CD4-positive, alpha-beta T cell treated with Interleukin-17A for 4 hours (primary cell): ENCODE data around the gene ADAMTS12.

Experiments used
- DNase-seq: peaks from one replicate; pipeline ENCODE4 v3.0.0-alpha.2; 2020; ENCODE audit warnings: mixed read lengths

ADAMTS12 gene

GRCh38 chr5:33901156-33901555 lies 9.4 kb upstream of the ADAMTS12 start:
- no peak for DNase-seq

- no peak for DNase-seq
Observed at GRCh38 chr5:33894566-33894965, 2.8 kb upstream of the ADAMTS12 start.

GRCh38 chr5:33892620-33893137 lies 889 bp upstream of the ADAMTS12 start:
- no peak for DNase-seq

GRCh38 chr5:33891446-33891787 lies 373 bp downstream of the ADAMTS12 start:
- no peak for DNase-seq

GRCh38 chr5:33890131-33891032 lies 1.4 kb downstream of the ADAMTS12 start:
- DNase-seq = no peak

GRCh38 chr5:33888587-33888986 lies 3.2 kb downstream of the ADAMTS12 start:
- DNase-seq = no peak

GRCh38 chr5:33887268-33887667 lies 4.5 kb downstream of the ADAMTS12 start:
- DNase-seq = no peak

GRCh38 chr5:33886283-33886682 lies 5.5 kb downstream of the ADAMTS12 start:
- DNase-seq = no peak

GRCh38 chr5:33885679-33886078 lies 6.1 kb downstream of the ADAMTS12 start:
- no peak for DNase-seq

GRCh38 chr5:33883482-33883881 lies 8.3 kb downstream of the ADAMTS12 start:
- no peak for DNase-seq

GRCh38 chr5:33880319-33880718 lies 11.5 kb downstream of the ADAMTS12 start:
- DNase-seq = no peak

GRCh38 chr5:33877449-33877848 lies 14.3 kb downstream of the ADAMTS12 start:
- DNase-seq = no peak

- no peak for DNase-seq
Observed at GRCh38 chr5:33867241-33867640, 24.5 kb downstream of the ADAMTS12 start.

- DNase-seq = peak; percentile 56
Observed at GRCh38 chr5:33859177-33859576, 32.6 kb downstream of the ADAMTS12 start.

- DNase-seq = no peak
Observed at GRCh38 chr5:33857037-33857436, 34.8 kb downstream of the ADAMTS12 start.

- DNase-seq = no peak
Observed at GRCh38 chr5:33855396-33855795, 36.4 kb downstream of the ADAMTS12 start.

- no peak for DNase-seq
Observed at GRCh38 chr5:33854733-33855151, 37.0 kb downstream of the ADAMTS12 start.

GRCh38 chr5:33852837-33853236 lies 39.0 kb downstream of the ADAMTS12 start:
- DNase-seq = no peak

- no peak for DNase-seq
Observed at GRCh38 chr5:33852319-33852718, 39.5 kb downstream of the ADAMTS12 start.

GRCh38 chr5:33850100-33850594 lies 41.6 kb downstream of the ADAMTS12 start:
- peak; percentile 9 for DNase-seq

GRCh38 chr5:33848554-33848953 lies 43.2 kb downstream of the ADAMTS12 start:
- DNase-seq = no peak

- no peak for DNase-seq
Observed at GRCh38 chr5:33846851-33847250, 44.9 kb downstream of the ADAMTS12 start.

- DNase-seq = no peak
Observed at GRCh38 chr5:33843579-33843978, 48.2 kb downstream of the ADAMTS12 start.

GRCh38 chr5:33842456-33842855 lies 49.3 kb downstream of the ADAMTS12 start:
- no peak for DNase-seq
